Cardiac muscle cell (in vitro differentiated cells and primary cell): ENCODE results near the gene SRSF10. TPM values are rescaled to one million over a fixed set of nuclear protein-coding genes. Genes with fewer than 3 reads are reported as not detected.

Experiments used
- DNase-seq, 2 donors: peaks; one replicate each; pipeline versions ENCODE4 v3.0.0 to v3.0.0-alpha.2; 2010 to 2017; ENCODE audit warnings: low read depth in 1 of 2, low spot score in 1 of 2
- H3K27ac ChIP-seq: fragments of 200-600 bp; sonication (generic); 2 replicates; pipeline ENCODE4 v1.5.1; 2016
- H3K27me3 ChIP-seq: fragments of 200-600 bp; sonication (generic); 2 replicates; pipeline ENCODE4 v1.6.0; 2016; ENCODE audit warnings: control low read depth
- H3K36me3 ChIP-seq: fragments of 200-600 bp; sonication (generic); 2 replicates; pipeline ENCODE4 v1.5.1; 2016; ENCODE audit warnings: control low read depth
- H3K4me1 ChIP-seq: fragments of 200-600 bp; sonication (generic); 2 replicates; pipeline ENCODE4 v1.8.1; 2017; ENCODE audit warnings: low read depth, mild to moderate bottlenecking, mixed run types
- H3K4me3 ChIP-seq: fragments of 200-600 bp; sonication (generic); 2 replicates; pipeline ENCODE4 v1.5.1; 2016; ENCODE audit warnings: mild to moderate bottlenecking
- H3K9me3 ChIP-seq: fragments of 200-600 bp; sonication (generic); 2 replicates; pipeline ENCODE4 v1.5.1; 2017; ENCODE audit warnings: low read depth, mild to moderate bottlenecking, control low read depth
- polyA plus RNA-seq: library from polyadenylated mRNA; unstranded; fragments of >200 nt; fragmentation: Nextera tagmentation; extraction: Ambion mirVana; gene quantifications from 2 replicates; pipeline ENCODE4 v1.2.1, GENCODE V29; 2016
- total RNA-seq: library from RNA; depleted of rRNA; stranded (reverse); fragments of >200 nt; gene quantifications from 2 replicates; pipeline ENCODE4 v1.2.3, GENCODE V29; 2016
- TF ChIP-seq, protein P1 (sequence below): IDR thresholded peaks from 2 replicates; pipeline ENCODE4 v1.5.1; 2012; ENCODE audit warnings: low read depth, mild to moderate bottlenecking, low read length

The SRSF10 gene
- total and polyA plus RNA-seq, 2 experiments from 2014 or later: 134 to 181 TPM

DNA sequence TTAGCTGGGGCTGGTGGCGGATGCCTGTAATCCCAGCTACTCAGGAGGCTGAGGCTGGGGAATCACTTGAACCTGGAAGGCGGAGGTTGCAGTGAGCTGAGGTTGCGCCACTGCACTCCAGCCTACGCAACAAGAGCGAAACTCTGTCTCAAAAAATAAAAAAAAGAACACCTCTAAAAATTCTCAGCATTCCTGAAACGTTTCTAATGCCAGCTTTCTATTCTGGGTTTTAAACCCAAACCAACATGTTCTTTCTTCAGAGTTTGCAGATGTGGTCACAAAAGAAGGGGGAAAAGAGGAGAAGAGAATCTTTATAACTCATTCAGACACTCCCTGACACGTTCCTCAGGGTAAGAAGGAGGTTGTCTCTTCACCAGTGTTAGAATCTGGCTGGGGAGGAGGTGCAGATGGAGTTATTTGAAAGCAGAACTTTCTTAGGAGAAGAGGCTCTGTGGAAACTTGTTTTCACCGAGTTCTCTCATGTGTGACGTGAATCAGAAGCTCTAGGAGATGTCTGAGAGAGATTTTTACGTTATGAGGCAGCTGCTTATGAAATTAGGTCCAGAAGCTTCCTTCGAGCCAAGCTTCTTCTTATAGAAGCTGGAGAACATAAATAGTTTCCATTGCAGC is 49.2 kb downstream of the SRSF10 start:
- Histone ChIP-seq H3K27me3 (no peaks in the 10 kb centered on the region), H3K4me3 (no peak overlapping the region), H3K36me3 (no peaks in the 10 kb centered on the region), H3K27ac (no peak overlapping the region), H3K4me1 (no peaks in the 10 kb centered on the region), H3K9me3 (no peaks in the 10 kb centered on the region)
- TF ChIP-seq, protein P1, sequence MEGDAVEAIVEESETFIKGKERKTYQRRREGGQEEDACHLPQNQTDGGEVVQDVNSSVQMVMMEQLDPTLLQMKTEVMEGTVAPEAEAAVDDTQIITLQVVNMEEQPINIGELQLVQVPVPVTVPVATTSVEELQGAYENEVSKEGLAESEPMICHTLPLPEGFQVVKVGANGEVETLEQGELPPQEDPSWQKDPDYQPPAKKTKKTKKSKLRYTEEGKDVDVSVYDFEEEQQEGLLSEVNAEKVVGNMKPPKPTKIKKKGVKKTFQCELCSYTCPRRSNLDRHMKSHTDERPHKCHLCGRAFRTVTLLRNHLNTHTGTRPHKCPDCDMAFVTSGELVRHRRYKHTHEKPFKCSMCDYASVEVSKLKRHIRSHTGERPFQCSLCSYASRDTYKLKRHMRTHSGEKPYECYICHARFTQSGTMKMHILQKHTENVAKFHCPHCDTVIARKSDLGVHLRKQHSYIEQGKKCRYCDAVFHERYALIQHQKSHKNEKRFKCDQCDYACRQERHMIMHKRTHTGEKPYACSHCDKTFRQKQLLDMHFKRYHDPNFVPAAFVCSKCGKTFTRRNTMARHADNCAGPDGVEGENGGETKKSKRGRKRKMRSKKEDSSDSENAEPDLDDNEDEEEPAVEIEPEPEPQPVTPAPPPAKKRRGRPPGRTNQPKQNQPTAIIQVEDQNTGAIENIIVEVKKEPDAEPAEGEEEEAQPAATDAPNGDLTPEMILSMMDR: no peak
- peak in 1 of 2 donors; percentile 73 for DNase-seq

DNA sequence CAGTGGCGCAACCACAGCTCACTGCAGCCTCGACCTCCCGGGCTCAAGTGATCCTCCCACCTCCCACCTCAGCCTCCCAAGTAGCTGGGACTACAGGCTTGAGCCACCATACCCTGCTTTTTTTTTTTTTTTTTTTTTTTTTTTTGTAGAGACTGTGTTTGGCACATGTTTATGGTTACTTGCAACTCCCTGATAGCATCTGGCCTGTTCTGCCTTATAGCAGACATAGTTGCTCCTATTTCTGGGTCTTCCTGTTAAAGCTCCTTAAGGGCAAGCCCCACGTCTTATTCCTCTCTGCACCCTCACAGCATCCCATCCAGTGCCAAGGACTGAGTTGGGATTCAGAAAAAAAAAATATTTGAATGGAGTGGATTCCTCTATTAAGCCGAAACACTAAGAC is 49.9 kb downstream of the SRSF10 start:
- no peaks in the 10 kb centered on the region for H3K9me3 ChIP-seq
- no peaks in the 10 kb centered on the region for H3K36me3 ChIP-seq
- H3K27me3 ChIP-seq: no peaks in the 10 kb centered on the region
- H3K4me3 ChIP-seq: no peak overlapping the region
- no peaks in the 10 kb centered on the region for H3K4me1 ChIP-seq
- TF ChIP-seq, protein P1: no peak
- H3K27ac ChIP-seq: no peak overlapping the region
- DNase-seq: no peak

DNA sequence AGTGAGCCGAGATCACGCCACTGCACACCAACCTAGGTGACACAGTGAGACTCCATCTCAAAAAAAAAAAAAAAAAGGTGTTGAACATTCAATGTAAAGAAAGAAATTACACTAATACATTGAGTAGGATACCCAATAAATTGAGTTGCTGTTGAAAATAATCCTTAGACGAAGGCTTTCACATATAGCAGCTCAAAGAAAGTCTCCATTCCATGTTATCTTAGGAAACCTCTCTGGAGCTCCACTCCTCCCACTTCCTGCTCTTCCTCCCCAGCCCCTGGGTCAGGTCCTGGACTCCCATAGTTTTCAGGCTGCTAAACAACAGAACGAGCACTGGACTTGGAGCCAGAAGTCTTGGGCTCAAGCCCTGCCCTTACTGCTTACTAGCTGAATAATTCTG is 51.3 kb downstream of the SRSF10 start:
- Histone ChIP-seq H3K4me1 (no peaks in the 10 kb centered on the region), H3K9me3 (no peaks in the 10 kb centered on the region), H3K36me3 (no peaks in the 10 kb centered on the region), H3K27ac (no peak overlapping the region), H3K27me3 (no peaks in the 10 kb centered on the region), H3K4me3 (no peak overlapping the region)
- no peak for DNase-seq
- TF ChIP-seq, protein P1: no peak

DNA sequence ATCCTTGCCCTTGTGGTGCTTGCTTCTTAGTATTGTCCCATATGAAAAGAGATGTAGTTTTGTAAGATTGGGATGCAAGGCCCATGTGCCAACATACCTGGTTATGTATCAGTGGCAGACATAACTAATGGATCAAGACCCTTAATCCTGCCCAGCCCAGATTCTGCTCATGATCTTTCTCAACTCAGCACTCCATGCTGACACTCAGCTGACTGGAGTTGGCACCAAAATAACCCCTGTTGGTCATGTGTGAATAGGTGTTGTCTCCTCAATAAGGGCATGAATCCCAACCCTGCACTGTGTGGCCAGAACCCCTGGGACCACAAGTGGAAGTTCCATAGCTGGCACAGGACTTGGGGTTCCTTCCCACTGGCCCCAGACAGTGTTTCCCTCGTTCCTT is 53.0 kb downstream of the SRSF10 start:
- Histone ChIP-seq H3K4me3 (no peak overlapping the region), H3K36me3 (no peaks in the 10 kb centered on the region), H3K27ac (no peak overlapping the region), H3K27me3 (no peaks in the 10 kb centered on the region), H3K9me3 (no peaks in the 10 kb centered on the region), H3K4me1 (no peaks in the 10 kb centered on the region)
- TF ChIP-seq, protein P1: no peak
- no peak for DNase-seq

DNA sequence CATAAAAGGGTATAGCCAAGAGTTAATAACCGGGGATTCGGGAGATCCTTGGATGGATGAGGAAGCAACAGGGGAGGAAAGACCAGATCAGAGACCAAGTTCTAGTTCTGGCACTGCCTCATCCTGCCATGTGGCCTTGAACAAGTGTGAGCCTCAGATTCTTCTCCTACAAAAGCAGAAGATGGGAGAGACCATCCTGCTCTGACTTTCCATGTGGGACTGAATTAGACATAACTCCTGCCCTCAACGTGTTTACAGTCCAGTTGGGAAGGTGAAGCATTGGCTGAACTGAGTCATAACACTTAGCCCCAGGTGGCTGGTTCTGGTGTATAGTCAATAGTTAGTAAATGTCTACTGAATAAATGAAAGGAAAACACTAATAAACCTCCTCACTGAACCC is 54.8 kb downstream of the SRSF10 start:
- TF ChIP-seq, protein P1: no peak

More for the DNA sequence above, 54.8 kb downstream of the SRSF10 start:
- Histone ChIP-seq H3K4me1 (peaks cover 7% of the 10 kb centered on the region), H3K27ac (no peak overlapping the region), H3K36me3 (no peaks in the 10 kb centered on the region), H3K27me3 (no peaks in the 10 kb centered on the region), H3K4me3 (no peak overlapping the region), H3K9me3 (no peaks in the 10 kb centered on the region)
- no peak for DNase-seq
